DND-41 (cell line): Measurements from ENCODE around the gene AGAP1.

ENCODE experiments used
- ATAC-seq: fragments of 200-7000 bp; cut with Tn5 transposase; 3 replicates; pipeline ENCODE4 v1.9.1; 2021; ENCODE audit warnings: low read depth; ENCODE audit not compliant: insufficient read depth
- DNase-seq: peaks from one replicate; pipeline ENCODE4 v3.0.0-alpha.2; 2020
- H2AFZ ChIP-seq: 2 replicates; pipeline ENCODE4 v1.6.0; 2012; ENCODE audit warnings: low read depth, low read length
- H3K27ac ChIP-seq: 2 replicates; pipeline ENCODE4 v1.5.1; 2012; ENCODE audit warnings: low read length, inconsistent platforms
- H3K27me3 ChIP-seq: fragments of 200-600 bp; sonication (generic); 2 replicates; pipeline ENCODE4 v1.6.0; 2012; ENCODE audit warnings: low read length, mild to moderate bottlenecking, inconsistent platforms; ENCODE audit not compliant: insufficient read depth, poor library complexity
- H3K36me3 ChIP-seq: 2 replicates; pipeline ENCODE4 v1.5.1; 2012; ENCODE audit warnings: low read length, inconsistent platforms; ENCODE audit not compliant: insufficient read depth
- H3K4me1 ChIP-seq: 2 replicates; pipeline ENCODE4 v1.5.1; 2012; ENCODE audit warnings: mild to moderate bottlenecking, low read length; ENCODE audit not compliant: insufficient read depth
- H3K4me2 ChIP-seq: 2 replicates; pipeline ENCODE4 v1.6.0; 2012; ENCODE audit warnings: mild to moderate bottlenecking, moderate library complexity, low read length, inconsistent platforms; ENCODE audit not compliant: insufficient read depth
- H3K4me3 ChIP-seq, 2 experiments: fragments of 200-600 bp in 1 of 2; shearing (Covaris generic) in 1 of 2; 2 replicates each; pipeline ENCODE4 v1.5.1; 2012 to 2016; ENCODE audit warnings: inconsistent platforms in 2 of 2, low read length in 2 of 2, mild to moderate bottlenecking in 2 of 2, low read depth in 1 of 2, moderate library complexity in 1 of 2
- H3K79me2 ChIP-seq: 2 replicates; pipeline ENCODE4 v1.6.0; 2012; ENCODE audit warnings: low read length, inconsistent platforms; ENCODE audit not compliant: insufficient read depth
- H3K9ac ChIP-seq: 2 replicates; pipeline ENCODE4 v1.6.0; 2012; ENCODE audit warnings: low read depth, mild to moderate bottlenecking, inconsistent platforms, low read length, moderate library complexity
- H3K9me3 ChIP-seq: 2 replicates; pipeline ENCODE4 v1.5.1; 2012; ENCODE audit warnings: low read length, moderate library complexity, mild to moderate bottlenecking, inconsistent platforms; ENCODE audit not compliant: insufficient read depth, severe bottlenecking
- H4K20me1 ChIP-seq: 2 replicates; pipeline ENCODE4 v1.6.0; 2012; ENCODE audit warnings: low read length; ENCODE audit not compliant: insufficient read depth
- EZH2 ChIP-seq: IDR thresholded peaks from 3 replicates; pipeline ENCODE4 v1.6.1; 2012; ENCODE audit warnings: borderline replicate concordance, low read depth, mild to moderate bottlenecking, moderate library complexity, low read length, inconsistent platforms; ENCODE audit not compliant: severe bottlenecking
- TF ChIP-seq, protein P1 (sequence below): IDR thresholded peaks from 2 replicates; pipeline ENCODE4 v1.5.1; 2012; ENCODE audit warnings: borderline replicate concordance, low read length, moderate library complexity, mild to moderate bottlenecking; ENCODE audit not compliant: poor library complexity, severe bottlenecking; ENCODE audit errors: extremely low read depth

AGAP1 gene

DNA sequence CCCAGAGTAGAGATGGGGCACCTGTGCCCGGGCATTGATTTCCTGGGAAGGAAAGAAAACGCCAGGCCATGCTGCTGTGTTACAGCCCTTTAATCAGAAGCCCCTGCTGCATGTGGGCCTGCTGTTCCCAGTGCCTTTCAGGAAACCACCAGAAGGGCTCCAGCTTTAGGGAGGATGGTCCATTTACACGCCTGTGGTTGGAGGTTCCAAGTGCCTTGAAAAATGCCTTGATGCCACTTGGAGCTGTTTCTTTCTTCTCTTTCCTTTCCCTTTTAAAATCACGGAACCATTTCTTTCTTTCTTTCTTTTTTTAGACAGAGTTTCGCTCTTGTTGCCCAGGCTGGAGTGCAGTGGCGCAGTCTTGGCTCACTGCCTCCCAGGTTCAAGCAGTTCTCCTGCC lies 60.5 kb downstream of the AGAP1 start:
- no peak overlapping the region for H2AFZ ChIP-seq
- H3K9ac ChIP-seq = no peak overlapping the region
- H4K20me1 ChIP-seq = 0 out of 2 replicates have a peak, but pooled peaks cover 3% of the 10 kb centered on the region
- DNase-seq (no peak), ATAC-seq (no peak)
- H3K27me3 ChIP-seq = peaks cover 35% of the 10 kb centered on the region
- H3K4me1 ChIP-seq = no peaks in the 10 kb centered on the region
- H3K4me3 ChIP-seq = no peak overlapping the region
- TF ChIP-seq, protein P1, sequence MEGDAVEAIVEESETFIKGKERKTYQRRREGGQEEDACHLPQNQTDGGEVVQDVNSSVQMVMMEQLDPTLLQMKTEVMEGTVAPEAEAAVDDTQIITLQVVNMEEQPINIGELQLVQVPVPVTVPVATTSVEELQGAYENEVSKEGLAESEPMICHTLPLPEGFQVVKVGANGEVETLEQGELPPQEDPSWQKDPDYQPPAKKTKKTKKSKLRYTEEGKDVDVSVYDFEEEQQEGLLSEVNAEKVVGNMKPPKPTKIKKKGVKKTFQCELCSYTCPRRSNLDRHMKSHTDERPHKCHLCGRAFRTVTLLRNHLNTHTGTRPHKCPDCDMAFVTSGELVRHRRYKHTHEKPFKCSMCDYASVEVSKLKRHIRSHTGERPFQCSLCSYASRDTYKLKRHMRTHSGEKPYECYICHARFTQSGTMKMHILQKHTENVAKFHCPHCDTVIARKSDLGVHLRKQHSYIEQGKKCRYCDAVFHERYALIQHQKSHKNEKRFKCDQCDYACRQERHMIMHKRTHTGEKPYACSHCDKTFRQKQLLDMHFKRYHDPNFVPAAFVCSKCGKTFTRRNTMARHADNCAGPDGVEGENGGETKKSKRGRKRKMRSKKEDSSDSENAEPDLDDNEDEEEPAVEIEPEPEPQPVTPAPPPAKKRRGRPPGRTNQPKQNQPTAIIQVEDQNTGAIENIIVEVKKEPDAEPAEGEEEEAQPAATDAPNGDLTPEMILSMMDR = no peak
- TF ChIP-seq EZH2 = no peak
- no peak overlapping the region for H3K27ac ChIP-seq
- no peaks in the 10 kb centered on the region for H3K79me2 ChIP-seq
- no peaks in the 10 kb centered on the region for H3K36me3 ChIP-seq
- no peak overlapping the region for H3K4me2 ChIP-seq
- no peaks in the 10 kb centered on the region for H3K9me3 ChIP-seq

GRCh38 chr2:235554936-235555335 lies 61.1 kb downstream of the AGAP1 start:
- Histone ChIP-seq H3K36me3 (no peaks in the 10 kb centered on the region), H3K79me2 (no peaks in the 10 kb centered on the region), H3K9me3 (no peaks in the 10 kb centered on the region), H3K27me3 (peaks cover 36% of the 10 kb centered on the region), H3K9ac (no peak overlapping the region), H3K27ac (no peak overlapping the region), H4K20me1 (0 out of 2 replicates have a peak, but pooled peaks cover 3% of the 10 kb centered on the region), H2AFZ (no peak overlapping the region), H3K4me1 (no peaks in the 10 kb centered on the region), H3K4me3 (no peak overlapping the region), H3K4me2 (no peak overlapping the region)
- no peak for ATAC-seq
- DNase-seq = no peak
- TF ChIP-seq, protein P1 = no peak
- TF ChIP-seq EZH2 = no peak

- H3K36me3 ChIP-seq = no peaks in the 10 kb centered on the region
- no peaks in the 10 kb centered on the region for H3K79me2 ChIP-seq
- no peak overlapping the region for H3K27ac ChIP-seq
- H3K4me1 ChIP-seq = no peaks in the 10 kb centered on the region
- H2AFZ ChIP-seq = no peak overlapping the region
- H3K27me3 ChIP-seq = peaks cover 36% of the 10 kb centered on the region
- ATAC-seq = no peak
- no peak overlapping the region for H3K4me3 ChIP-seq
- TF ChIP-seq EZH2 = no peak
- TF ChIP-seq, protein P1 = no peak
- no peaks in the 10 kb centered on the region for H3K9me3 ChIP-seq
- H3K4me2 ChIP-seq = no peak overlapping the region
- H3K9ac ChIP-seq = no peak overlapping the region
- DNase-seq = no peak
- H4K20me1 ChIP-seq = 0 out of 2 replicates have a peak, but pooled peaks cover 3% of the 10 kb centered on the region
These were observed 61.5 kb downstream of the AGAP1 start for GRCh38 chr2:235555371-235555770.

DNA sequence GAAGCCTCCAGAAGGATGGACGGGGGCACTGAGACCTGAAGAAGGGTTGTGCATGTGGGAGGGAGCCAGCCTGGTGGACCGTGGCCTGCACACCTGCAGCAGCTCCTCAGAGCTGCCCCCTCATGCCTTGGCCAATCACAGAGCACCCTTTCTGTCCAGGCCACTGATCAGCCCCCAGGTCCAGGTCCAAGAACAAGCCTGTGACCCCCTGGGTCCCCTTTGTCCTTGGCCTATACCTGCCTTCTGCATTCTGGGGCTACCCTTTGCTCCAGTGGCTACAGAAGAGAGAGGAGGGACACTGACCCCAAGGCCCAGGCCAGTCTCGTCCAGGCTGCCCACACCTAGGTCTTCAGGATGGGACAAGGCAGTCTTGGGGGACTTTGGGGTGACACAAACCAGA lies 62.2 kb downstream of the AGAP1 start:
- H3K27ac ChIP-seq = no peak overlapping the region
- H3K9me3 ChIP-seq = no peaks in the 10 kb centered on the region
- DNase-seq (no peak), ATAC-seq (no peak)
- 0 out of 2 replicates have a peak, but pooled peaks cover 3% of the 10 kb centered on the region for H4K20me1 ChIP-seq
- H3K4me3 ChIP-seq = no peak overlapping the region
- no peak overlapping the region for H3K9ac ChIP-seq
- no peaks in the 10 kb centered on the region for H3K36me3 ChIP-seq
- peaks cover 42% of the 10 kb centered on the region for H3K27me3 ChIP-seq
- no peaks in the 10 kb centered on the region for H3K79me2 ChIP-seq
- TF ChIP-seq EZH2 = no peak
- TF ChIP-seq, protein P1 = no peak
- H2AFZ ChIP-seq = no peak overlapping the region
- H3K4me1 ChIP-seq = no peaks in the 10 kb centered on the region
- H3K4me2 ChIP-seq = no peak overlapping the region
